Measurements from ENCODE around the gene BTRC.

BTRC gene

DNA sequence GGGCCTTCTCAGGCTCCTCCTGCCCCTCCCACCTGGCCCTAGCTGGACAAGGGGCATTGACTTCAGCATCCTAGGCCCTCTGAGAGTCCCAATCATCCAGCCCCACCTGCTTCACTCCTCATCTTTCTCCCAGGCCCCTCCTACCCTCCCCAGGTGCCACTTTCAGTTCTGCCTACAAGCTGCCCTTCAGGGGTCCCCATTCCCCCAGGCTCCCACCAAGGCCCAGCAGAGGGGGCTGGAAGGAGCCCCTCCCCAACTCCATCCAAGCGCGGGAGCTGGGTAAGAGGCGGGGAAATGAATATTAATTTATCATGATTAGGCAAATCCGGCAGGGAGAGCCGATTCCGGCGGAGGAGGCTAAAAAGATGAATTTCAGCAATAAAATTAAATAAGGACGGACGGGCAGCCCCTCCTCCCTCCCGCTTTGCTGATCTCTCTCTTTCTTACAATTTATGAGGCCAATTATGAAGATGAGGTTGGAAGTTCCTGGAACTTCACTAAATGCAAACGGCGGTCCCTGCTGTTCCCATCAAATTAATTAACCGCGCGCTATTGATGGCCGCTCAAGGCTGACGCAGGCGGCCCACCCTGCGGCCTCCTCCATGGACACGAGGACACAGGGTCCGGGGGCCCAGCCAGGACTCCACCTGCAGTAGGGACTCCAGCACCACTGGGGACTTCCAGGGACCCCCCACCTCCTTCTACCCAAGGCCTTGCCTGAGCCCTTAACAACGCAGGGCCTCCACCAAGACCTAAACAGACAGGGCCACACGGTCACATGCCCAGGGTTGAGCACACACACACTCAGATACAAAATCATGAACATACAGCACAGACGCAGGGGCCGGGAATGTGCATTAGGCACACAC is 220.2 kb downstream of the BTRC start:
- Histone ChIP-seq H3K4me1 (ENCODE audit: control insufficient read depth in 1 of 2, insufficient read depth in 2 of 2, low read length in 2 of 2) (peaks cover 0 to 10% of the 10 kb centered on the region in 2 experiments), H3K4me2 (ENCODE audit: low read length) (no peak overlapping the region), H3K14ac (ENCODE audit: low read length) (no peak overlapping the region), H4K12ac (ENCODE audit: low read depth, low read length) (no peak overlapping the region), H3K36me3 (ENCODE audit: control insufficient read depth in 1 of 2, insufficient read depth in 2 of 2, low read length in 2 of 2) (peaks cover 6 to 10% of the 10 kb centered on the region in 2 experiments), H3K4me3 (ENCODE audit: low read depth, low read length) (no peak overlapping the region), H3K9me3 (ENCODE audit: insufficient read depth, low read depth, low read length) (peaks cover 4% of the 10 kb centered on the region), H2BK120ac (ENCODE audit: insufficient read depth, low read length, poor library complexity) (no peak overlapping the region), H3K4ac (ENCODE audit: low read depth, low read length) (no peak overlapping the region), H3K18ac (ENCODE audit: low read length) (no peak overlapping the region), H3K23ac (ENCODE audit: low read length) (no peak overlapping the region), H3K9ac (ENCODE audit: low read length) (no peak overlapping the region), H2AFZ (ENCODE audit: insufficient read depth, low read length, poor library complexity) (no peak overlapping the region), H2AK5ac (ENCODE audit: low read length) (no peak overlapping the region), H3K27ac (ENCODE audit: low read depth, low read length) (no peak overlapping the region), H3K79me1 (ENCODE audit: low read length) (no peaks in the 10 kb centered on the region), H4K8ac (ENCODE audit: low read depth, low read length) (no peak overlapping the region), H2BK5ac (ENCODE audit: low read depth, low read length, poor library complexity) (no peak overlapping the region), H3K27me3 (ENCODE audit: insufficient read depth, low read length) (peaks cover 2% of the 10 kb centered on the region), H2BK12ac (ENCODE audit: low read length) (no peak overlapping the region), H4K91ac (ENCODE audit: low read depth, low read length) (no peak overlapping the region), H3K79me2 (ENCODE audit: control insufficient read depth, insufficient read depth, low read length, poor library complexity) (peaks cover 2% of the 10 kb centered on the region)
- no peak for DNase-seq
- no CpG with 5 or more reads among the region's 25 CpGs for WGBS (ENCODE audit: extremely low coverage, insufficient coverage, insufficient read length)

- no peak overlapping the region for H4K8ac ChIP-seq (ENCODE audit: low read depth, low read length)
- H3K4me3 ChIP-seq (ENCODE audit: low read depth, low read length), result no peak overlapping the region
- no peak overlapping the region for H4K91ac ChIP-seq (ENCODE audit: low read depth, low read length)
- no peak overlapping the region for H2AK5ac ChIP-seq (ENCODE audit: low read length)
- no peak overlapping the region for H2BK5ac ChIP-seq (ENCODE audit: low read depth, low read length, poor library complexity)
- H3K9ac ChIP-seq (ENCODE audit: low read length), result no peak overlapping the region
- peaks cover 4% of the 10 kb centered on the region for H3K9me3 ChIP-seq (ENCODE audit: insufficient read depth, low read depth, low read length)
- WGBS (ENCODE audit: extremely low coverage, insufficient coverage, insufficient read length), result no CpG with 5 or more reads among the region's 3 CpGs
- peaks cover 16 to 19% of the 10 kb centered on the region in 2 experiments for H3K36me3 ChIP-seq (ENCODE audit: control insufficient read depth in 1 of 2, insufficient read depth in 2 of 2, low read length in 2 of 2)
- H3K18ac ChIP-seq (ENCODE audit: low read length), result no peak overlapping the region
- H2BK12ac ChIP-seq (ENCODE audit: low read length), result no peak overlapping the region
- no peak overlapping the region for H3K27ac ChIP-seq (ENCODE audit: low read depth, low read length)
- no peaks in the 10 kb centered on the region for H3K27me3 ChIP-seq (ENCODE audit: insufficient read depth, low read length)
- no peaks in the 10 kb centered on the region for H3K79me2 ChIP-seq (ENCODE audit: control insufficient read depth, insufficient read depth, low read length, poor library complexity)
- no peak overlapping the region for H4K12ac ChIP-seq (ENCODE audit: low read depth, low read length)
- no peak overlapping the region for H3K14ac ChIP-seq (ENCODE audit: low read length)
- H3K4ac ChIP-seq (ENCODE audit: low read depth, low read length), result no peak overlapping the region
- H3K4me2 ChIP-seq (ENCODE audit: low read length), result no peak overlapping the region
- no peak for DNase-seq
- peaks cover 0 to 3% of the 10 kb centered on the region in 2 experiments for H3K4me1 ChIP-seq (ENCODE audit: control insufficient read depth in 1 of 2, insufficient read depth in 2 of 2, low read length in 2 of 2)
- no peak overlapping the region for H2BK120ac ChIP-seq (ENCODE audit: insufficient read depth, low read length, poor library complexity)
- no peak overlapping the region for H2AFZ ChIP-seq (ENCODE audit: insufficient read depth, low read length, poor library complexity)
- no peaks in the 10 kb centered on the region for H3K79me1 ChIP-seq (ENCODE audit: low read length)
- H3K23ac ChIP-seq (ENCODE audit: low read length), result no peak overlapping the region
Observed at GRCh38 chr10:101575091-101575490, 221.1 kb downstream of the BTRC start.

DNA sequence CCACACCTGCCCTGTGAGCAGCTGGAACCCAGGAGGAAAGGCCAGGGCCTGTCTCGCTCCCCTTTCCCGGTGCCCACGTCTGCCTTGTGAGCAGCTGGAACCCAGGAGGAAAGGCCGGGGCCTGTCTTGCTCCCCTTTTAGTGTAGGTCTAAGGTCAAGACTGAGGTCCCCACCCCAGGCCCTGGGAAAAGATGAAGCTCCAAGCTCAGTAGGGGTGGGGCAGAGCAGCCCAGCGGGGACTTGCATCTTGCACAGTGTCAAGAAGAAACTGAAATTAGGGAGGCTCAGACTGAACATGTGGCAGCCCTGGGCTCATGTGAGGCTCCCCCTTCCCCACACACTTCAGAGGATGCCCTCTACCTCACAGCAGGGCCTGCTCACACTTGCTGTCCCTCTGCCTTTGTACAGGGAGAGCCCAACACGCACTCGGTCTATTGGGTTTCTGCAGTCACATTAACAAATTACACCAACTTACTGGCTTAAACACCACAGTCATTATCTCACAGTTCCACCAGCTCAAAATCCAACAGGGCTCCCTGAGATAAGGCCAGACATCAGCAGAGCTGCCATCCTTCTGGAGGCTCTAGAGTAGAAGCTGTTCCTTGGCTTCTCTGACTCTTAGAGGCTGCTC is 221.7 kb downstream of the BTRC start:
- Histone ChIP-seq H3K9me3 (ENCODE audit: insufficient read depth, low read depth, low read length) (peaks cover 4% of the 10 kb centered on the region), H3K4ac (ENCODE audit: low read depth, low read length) (no peak overlapping the region), H3K4me1 (ENCODE audit: control insufficient read depth in 1 of 2, insufficient read depth in 2 of 2, low read length in 2 of 2) (no peaks in the 10 kb centered on the region), H2BK120ac (ENCODE audit: insufficient read depth, low read length, poor library complexity) (no peak overlapping the region), H2AFZ (ENCODE audit: insufficient read depth, low read length, poor library complexity) (no peak overlapping the region), H3K4me3 (ENCODE audit: low read depth, low read length) (no peak overlapping the region), H3K27ac (ENCODE audit: low read depth, low read length) (no peak overlapping the region), H4K91ac (ENCODE audit: low read depth, low read length) (no peak overlapping the region), H3K14ac (ENCODE audit: low read length) (no peak overlapping the region), H3K79me1 (ENCODE audit: low read length) (no peaks in the 10 kb centered on the region), H2BK5ac (ENCODE audit: low read depth, low read length, poor library complexity) (no peak overlapping the region), H3K9ac (ENCODE audit: low read length) (no peak overlapping the region), H2BK12ac (ENCODE audit: low read length) (no peak overlapping the region), H2AK5ac (ENCODE audit: low read length) (no peak overlapping the region), H3K27me3 (ENCODE audit: insufficient read depth, low read length) (no peaks in the 10 kb centered on the region), H3K23ac (ENCODE audit: low read length) (no peak overlapping the region), H3K4me2 (ENCODE audit: low read length) (no peak overlapping the region), H4K12ac (ENCODE audit: low read depth, low read length) (no peak overlapping the region), H3K18ac (ENCODE audit: low read length) (no peak overlapping the region), H3K79me2 (ENCODE audit: control insufficient read depth, insufficient read depth, low read length, poor library complexity) (no peaks in the 10 kb centered on the region), H3K36me3 (ENCODE audit: control insufficient read depth in 1 of 2, insufficient read depth in 2 of 2, low read length in 2 of 2) (peaks cover 19 to 21% of the 10 kb centered on the region in 2 experiments), H4K8ac (ENCODE audit: low read depth, low read length) (no peak overlapping the region)
- no peak for DNase-seq
- no CpG with 5 or more reads among the region's 7 CpGs for WGBS (ENCODE audit: extremely low coverage, insufficient coverage, insufficient read length)

GRCh38 chr10:101576211-101576863 is 222.4 kb downstream of the BTRC start:
- no peak overlapping the region for H4K12ac ChIP-seq (ENCODE audit: low read depth, low read length)
- H3K4me2 ChIP-seq (ENCODE audit: low read length), result no peak overlapping the region
- H2BK5ac ChIP-seq (ENCODE audit: low read depth, low read length, poor library complexity), result no peak overlapping the region
- no peak overlapping the region for H3K14ac ChIP-seq (ENCODE audit: low read length)
- no peak overlapping the region for H2AFZ ChIP-seq (ENCODE audit: insufficient read depth, low read length, poor library complexity)
- H3K4ac ChIP-seq (ENCODE audit: low read depth, low read length), result no peak overlapping the region
- no peak overlapping the region for H3K9ac ChIP-seq (ENCODE audit: low read length)
- H4K8ac ChIP-seq (ENCODE audit: low read depth, low read length), result no peak overlapping the region
- no peaks in the 10 kb centered on the region for H3K79me1 ChIP-seq (ENCODE audit: low read length)
- H2AK5ac ChIP-seq (ENCODE audit: low read length), result no peak overlapping the region
- peaks cover 4% of the 10 kb centered on the region for H3K9me3 ChIP-seq (ENCODE audit: insufficient read depth, low read depth, low read length)
- no peaks in the 10 kb centered on the region for H3K4me1 ChIP-seq (ENCODE audit: control insufficient read depth in 1 of 2, insufficient read depth in 2 of 2, low read length in 2 of 2)
- H4K91ac ChIP-seq (ENCODE audit: low read depth, low read length), result no peak overlapping the region
- H3K27ac ChIP-seq (ENCODE audit: low read depth, low read length), result no peak overlapping the region
- peaks cover 21% of the 10 kb centered on the region in 2 experiments for H3K36me3 ChIP-seq (ENCODE audit: control insufficient read depth in 1 of 2, insufficient read depth in 2 of 2, low read length in 2 of 2)
- H3K23ac ChIP-seq (ENCODE audit: low read length), result no peak overlapping the region
- WGBS (ENCODE audit: extremely low coverage, insufficient coverage, insufficient read length), result no CpG with 5 or more reads among the region's 7 CpGs
- no peak overlapping the region for H3K18ac ChIP-seq (ENCODE audit: low read length)
- peak in 1 of 2 donors; percentile 23 for DNase-seq
- H3K27me3 ChIP-seq (ENCODE audit: insufficient read depth, low read length), result no peaks in the 10 kb centered on the region
- no peak overlapping the region for H3K4me3 ChIP-seq (ENCODE audit: low read depth, low read length)
- no peak overlapping the region for H2BK120ac ChIP-seq (ENCODE audit: insufficient read depth, low read length, poor library complexity)
- H2BK12ac ChIP-seq (ENCODE audit: low read length), result no peak overlapping the region
- H3K79me2 ChIP-seq (ENCODE audit: control insufficient read depth, insufficient read depth, low read length, poor library complexity), result no peaks in the 10 kb centered on the region

Data from trophoblast cell (in vitro differentiated cells and primary cell).